Astrocyte of the cerebellum (primary cell): ENCODE data around the gene SENP6.

ENCODE experiments used
- DNase-seq: peaks from one replicate; pipeline ENCODE4 v3.0.0-alpha.2; 2011; ENCODE audit warnings: low read depth
- H3K4me3 ChIP-seq: 2 replicates; pipeline ENCODE4 v1.5.1; 2011; ENCODE audit warnings: mild to moderate bottlenecking, low read depth, low read length, moderate library complexity
- in situ Hi-C: cut with HindIII; loops from 2 replicates; pipeline ENCODE4 v1.10.0; 2017; ENCODE audit warnings: low sequenced_read_pairs
- TF ChIP-seq, protein P1 (sequence below): IDR thresholded peaks from 2 replicates; pipeline ENCODE4 v1.5.1; 2012; ENCODE audit warnings: low read length, low read depth, moderate library complexity, mild to moderate bottlenecking; ENCODE audit errors: missing control alignments

Gene SENP6, protein sequence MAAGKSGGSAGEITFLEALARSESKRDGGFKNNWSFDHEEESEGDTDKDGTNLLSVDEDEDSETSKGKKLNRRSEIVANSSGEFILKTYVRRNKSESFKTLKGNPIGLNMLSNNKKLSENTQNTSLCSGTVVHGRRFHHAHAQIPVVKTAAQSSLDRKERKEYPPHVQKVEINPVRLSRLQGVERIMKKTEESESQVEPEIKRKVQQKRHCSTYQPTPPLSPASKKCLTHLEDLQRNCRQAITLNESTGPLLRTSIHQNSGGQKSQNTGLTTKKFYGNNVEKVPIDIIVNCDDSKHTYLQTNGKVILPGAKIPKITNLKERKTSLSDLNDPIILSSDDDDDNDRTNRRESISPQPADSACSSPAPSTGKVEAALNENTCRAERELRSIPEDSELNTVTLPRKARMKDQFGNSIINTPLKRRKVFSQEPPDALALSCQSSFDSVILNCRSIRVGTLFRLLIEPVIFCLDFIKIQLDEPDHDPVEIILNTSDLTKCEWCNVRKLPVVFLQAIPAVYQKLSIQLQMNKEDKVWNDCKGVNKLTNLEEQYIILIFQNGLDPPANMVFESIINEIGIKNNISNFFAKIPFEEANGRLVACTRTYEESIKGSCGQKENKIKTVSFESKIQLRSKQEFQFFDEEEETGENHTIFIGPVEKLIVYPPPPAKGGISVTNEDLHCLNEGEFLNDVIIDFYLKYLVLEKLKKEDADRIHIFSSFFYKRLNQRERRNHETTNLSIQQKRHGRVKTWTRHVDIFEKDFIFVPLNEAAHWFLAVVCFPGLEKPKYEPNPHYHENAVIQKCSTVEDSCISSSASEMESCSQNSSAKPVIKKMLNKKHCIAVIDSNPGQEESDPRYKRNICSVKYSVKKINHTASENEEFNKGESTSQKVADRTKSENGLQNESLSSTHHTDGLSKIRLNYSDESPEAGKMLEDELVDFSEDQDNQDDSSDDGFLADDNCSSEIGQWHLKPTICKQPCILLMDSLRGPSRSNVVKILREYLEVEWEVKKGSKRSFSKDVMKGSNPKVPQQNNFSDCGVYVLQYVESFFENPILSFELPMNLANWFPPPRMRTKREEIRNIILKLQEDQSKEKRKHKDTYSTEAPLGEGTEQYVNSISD

DNA sequence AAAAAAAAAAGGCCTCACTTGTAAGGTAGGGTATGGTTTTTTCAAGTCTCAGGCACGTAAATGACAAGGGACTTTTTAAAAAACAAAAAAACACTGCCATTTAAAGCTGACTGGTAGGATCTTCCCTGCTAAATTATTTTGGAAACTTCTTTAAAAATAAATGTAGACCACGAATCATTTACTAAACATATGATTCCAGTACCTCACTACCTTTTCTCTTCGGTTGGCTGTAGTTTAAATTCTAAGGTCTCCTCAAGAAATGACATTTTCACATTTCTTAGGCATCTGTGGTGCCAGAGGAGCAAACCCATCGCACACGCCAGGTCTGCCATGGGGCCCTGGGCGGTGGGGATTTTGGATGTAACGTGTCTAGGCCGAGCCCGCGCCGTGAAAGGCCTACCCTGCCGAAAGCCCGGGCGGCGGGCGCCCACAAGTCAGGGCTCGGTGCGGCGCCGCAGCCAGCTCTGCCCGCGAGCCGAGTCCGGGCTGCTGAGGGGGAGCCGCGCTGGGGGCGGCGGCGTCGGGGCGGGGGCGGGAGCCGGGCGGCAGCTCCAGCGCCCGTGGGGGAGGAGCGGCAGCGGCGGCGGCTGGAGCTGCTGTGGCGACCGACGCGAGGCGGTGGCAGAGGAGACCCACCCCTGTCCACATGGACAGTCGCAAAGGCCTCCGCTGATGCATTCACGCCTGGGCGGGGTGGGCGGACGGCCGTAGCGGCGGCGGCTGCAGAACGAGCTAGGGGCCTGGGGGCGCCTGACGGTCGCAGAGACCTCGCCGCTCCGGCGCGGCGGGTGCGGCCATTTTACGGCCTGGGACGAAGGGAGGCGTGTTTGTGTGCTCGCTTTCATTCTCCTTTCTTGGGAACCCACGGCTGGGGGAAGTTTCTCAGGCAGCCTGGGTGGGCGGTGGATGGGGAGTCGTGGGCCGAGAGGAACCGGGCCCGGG is at the start of gene SENP6:
Gene SENP6, plus strand, starts transcription at position 577 of the 942 bp plus-strand sequence. CDS start 645 bp downstream, outside the sequence.
- TF ChIP-seq, protein P1, sequence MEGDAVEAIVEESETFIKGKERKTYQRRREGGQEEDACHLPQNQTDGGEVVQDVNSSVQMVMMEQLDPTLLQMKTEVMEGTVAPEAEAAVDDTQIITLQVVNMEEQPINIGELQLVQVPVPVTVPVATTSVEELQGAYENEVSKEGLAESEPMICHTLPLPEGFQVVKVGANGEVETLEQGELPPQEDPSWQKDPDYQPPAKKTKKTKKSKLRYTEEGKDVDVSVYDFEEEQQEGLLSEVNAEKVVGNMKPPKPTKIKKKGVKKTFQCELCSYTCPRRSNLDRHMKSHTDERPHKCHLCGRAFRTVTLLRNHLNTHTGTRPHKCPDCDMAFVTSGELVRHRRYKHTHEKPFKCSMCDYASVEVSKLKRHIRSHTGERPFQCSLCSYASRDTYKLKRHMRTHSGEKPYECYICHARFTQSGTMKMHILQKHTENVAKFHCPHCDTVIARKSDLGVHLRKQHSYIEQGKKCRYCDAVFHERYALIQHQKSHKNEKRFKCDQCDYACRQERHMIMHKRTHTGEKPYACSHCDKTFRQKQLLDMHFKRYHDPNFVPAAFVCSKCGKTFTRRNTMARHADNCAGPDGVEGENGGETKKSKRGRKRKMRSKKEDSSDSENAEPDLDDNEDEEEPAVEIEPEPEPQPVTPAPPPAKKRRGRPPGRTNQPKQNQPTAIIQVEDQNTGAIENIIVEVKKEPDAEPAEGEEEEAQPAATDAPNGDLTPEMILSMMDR, result no peak
- in situ Hi-C loops, result no loop called here
- no peak for DNase-seq

DNA sequence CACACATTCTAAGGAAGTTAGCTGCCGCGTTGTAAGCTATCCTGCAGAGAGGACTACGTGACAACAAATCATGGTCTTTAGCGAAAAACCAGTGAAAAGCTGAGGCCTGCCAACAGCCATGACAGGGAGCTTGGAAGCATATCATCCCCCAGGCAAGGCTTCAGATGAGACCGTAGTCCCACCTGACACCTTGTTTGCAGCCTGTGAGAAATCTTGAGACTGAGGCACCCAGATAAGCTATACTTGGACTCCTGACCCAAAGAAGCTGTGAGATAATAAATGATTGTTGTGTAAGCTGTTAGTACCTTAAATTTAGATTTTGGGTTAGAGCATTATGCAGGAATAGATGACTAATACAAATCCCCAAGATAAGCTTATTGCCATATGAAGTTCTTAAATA is 45.4 kb upstream of the SENP6 start:
- no peak overlapping the region for H3K4me3 ChIP-seq
- DNase-seq, result no peak
- TF ChIP-seq, protein P1, result no peak
- in situ Hi-C loops, result no loop called here

More for the DNA sequence above, at the start of gene SENP6:
- H3K4me3 ChIP-seq, result peak within 1 kb of the TSS; percentile 82

DNA sequence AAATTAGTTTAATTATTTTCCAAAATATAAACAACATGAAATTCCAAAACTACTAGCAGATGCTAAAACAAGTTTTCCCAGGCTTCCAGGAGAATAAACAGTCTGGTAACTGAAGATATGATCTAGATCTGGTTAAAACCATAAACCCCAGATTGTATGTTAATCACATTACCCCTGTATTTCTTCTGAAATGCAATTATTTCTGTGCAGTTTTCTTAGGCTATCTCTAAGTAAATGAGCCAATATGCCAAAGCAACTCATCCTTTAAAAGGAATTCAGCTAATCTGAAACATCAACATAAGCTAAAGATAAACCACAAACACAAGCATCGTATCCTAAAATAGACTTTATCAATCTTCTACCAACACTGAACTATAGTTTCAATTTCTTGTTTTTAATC is 44.6 kb upstream of the SENP6 start:
- in situ Hi-C loops, result no loop called here

DNA sequence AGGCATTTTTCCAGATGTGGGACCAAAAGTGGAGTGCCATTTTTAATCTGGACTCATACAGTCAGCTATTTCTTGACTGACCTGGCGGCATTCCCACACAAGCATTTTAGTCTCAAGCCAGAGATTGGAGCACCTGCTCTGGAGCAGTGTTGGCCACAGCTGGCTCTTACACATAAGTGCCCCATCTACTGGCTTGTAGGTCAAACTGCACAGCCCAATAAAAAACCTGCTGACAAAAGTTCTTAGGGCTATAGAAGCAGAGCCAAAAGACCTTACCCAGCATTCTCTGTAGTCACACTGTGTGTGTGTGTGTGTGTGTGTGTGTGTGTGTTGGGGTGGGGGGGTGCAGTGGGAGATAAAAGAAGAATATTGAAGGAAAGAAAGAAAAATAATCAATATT is 38.6 kb upstream of the SENP6 start:
- TF ChIP-seq, protein P1, result peak; percentile 49
- no peak overlapping the region for H3K4me3 ChIP-seq
- in situ Hi-C loops, result no loop called here
- DNase-seq, result no peak

More for the DNA sequence above, 44.6 kb upstream of the SENP6 start:
- H3K4me3 ChIP-seq, result no peak overlapping the region
- TF ChIP-seq, protein P1, result no peak
- no peak for DNase-seq

DNA sequence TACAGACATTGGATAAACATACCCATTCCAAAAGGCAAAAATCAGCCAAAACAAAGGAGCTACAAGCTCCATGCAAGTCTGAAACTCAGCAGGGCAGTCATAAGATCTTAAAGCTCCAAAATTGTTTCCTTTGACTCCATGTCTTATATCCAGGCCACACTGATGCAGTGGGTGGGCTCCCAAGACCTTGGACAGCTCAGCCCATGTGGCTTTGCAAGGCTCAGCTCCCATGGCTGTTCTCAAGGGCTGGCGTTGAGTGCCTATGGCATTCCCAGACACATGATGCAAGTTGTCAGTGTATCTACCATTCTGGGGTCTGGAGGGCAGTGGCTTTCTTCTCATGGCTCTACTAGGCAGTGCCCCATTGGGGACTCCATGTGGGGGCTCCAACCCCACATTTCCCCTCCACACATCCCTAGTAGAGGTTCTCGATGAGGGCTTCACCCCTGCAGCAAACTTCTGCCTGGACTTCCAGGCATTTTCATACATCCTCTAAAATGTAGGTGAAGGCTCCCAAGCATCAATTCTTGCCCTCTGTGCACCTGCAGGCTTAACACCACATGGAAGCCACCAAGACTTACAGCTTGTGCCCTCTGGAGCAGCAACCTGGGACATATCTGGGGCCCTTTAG is 35.4 kb upstream of the SENP6 start:
- no peak overlapping the region for H3K4me3 ChIP-seq
- DNase-seq, result no peak
- TF ChIP-seq, protein P1, result no peak
- in situ Hi-C loops, result no loop called here
